Epithelial cell of esophagus (primary cell): Measurements from ENCODE around the gene ACVR1B.
A peak's percentile ranks its signal among the peaks of the same experiment; 100 is the strongest.

ENCODE experiments used
- DNase-seq: peaks from one replicate; pipeline ENCODE4 v3.0.0; 2010; ENCODE audit warnings: low read depth
- H3K4me3 ChIP-seq: 2 replicates; pipeline ENCODE4 v1.5.1; 2011; ENCODE audit warnings: mild to moderate bottlenecking, low read length, control low read depth
- TF ChIP-seq, protein P1 (sequence below): IDR thresholded peaks from 2 replicates; pipeline ENCODE4 v1.5.1; 2011; ENCODE audit warnings: low read depth, mild to moderate bottlenecking, low read length, control low read depth, inconsistent platforms; ENCODE audit not compliant: insufficient read depth; ENCODE audit errors: missing control alignments

The ACVR1B gene

DNA sequence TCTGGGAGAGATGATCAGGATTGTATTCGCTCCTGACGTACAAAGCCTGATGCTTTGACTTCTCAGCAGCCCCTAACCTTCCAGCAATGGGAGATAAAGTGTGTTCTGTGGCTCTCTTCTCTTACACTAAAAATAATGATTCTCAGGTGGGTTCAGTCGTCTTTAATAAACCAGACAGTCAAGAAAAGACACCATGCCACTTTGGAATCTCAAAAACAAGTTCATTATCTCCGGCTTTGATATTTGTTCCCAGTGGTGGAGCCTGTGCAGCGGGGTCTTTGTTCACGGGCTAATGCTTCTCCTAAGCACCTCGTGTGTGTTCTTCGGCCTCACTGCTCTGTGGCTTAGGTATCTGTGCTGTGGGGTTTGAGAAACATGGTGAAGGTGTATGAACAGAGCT lies 1.6 kb downstream of the ACVR1B start:
- TF ChIP-seq, protein P1, sequence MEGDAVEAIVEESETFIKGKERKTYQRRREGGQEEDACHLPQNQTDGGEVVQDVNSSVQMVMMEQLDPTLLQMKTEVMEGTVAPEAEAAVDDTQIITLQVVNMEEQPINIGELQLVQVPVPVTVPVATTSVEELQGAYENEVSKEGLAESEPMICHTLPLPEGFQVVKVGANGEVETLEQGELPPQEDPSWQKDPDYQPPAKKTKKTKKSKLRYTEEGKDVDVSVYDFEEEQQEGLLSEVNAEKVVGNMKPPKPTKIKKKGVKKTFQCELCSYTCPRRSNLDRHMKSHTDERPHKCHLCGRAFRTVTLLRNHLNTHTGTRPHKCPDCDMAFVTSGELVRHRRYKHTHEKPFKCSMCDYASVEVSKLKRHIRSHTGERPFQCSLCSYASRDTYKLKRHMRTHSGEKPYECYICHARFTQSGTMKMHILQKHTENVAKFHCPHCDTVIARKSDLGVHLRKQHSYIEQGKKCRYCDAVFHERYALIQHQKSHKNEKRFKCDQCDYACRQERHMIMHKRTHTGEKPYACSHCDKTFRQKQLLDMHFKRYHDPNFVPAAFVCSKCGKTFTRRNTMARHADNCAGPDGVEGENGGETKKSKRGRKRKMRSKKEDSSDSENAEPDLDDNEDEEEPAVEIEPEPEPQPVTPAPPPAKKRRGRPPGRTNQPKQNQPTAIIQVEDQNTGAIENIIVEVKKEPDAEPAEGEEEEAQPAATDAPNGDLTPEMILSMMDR, result no peak
- H3K4me3 ChIP-seq, result peak overlapping the region; percentile 78
- no peak for DNase-seq

DNA sequence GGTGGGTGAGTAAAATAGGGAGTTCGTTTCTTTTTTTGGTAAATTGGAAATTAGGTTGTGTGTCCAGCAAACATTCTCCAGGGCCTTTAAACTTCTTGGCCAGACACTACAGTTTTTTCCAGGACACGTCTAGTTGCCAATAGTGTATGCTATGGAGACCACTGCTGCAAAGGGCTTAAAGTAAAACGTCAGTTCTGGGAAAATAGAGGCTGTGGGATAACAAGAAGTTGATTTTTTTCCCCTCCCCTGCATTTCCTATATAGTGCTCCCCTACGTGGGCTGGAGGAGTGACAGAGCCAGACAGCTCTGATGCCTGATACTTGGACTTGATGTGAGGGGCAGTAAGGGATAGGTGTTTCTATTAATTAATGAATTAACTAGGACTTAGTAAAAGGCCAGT lies 2.4 kb downstream of the ACVR1B start:
- TF ChIP-seq, protein P1, result no peak
- no peak for DNase-seq
- H3K4me3 ChIP-seq, result no peak overlapping the region

DNA sequence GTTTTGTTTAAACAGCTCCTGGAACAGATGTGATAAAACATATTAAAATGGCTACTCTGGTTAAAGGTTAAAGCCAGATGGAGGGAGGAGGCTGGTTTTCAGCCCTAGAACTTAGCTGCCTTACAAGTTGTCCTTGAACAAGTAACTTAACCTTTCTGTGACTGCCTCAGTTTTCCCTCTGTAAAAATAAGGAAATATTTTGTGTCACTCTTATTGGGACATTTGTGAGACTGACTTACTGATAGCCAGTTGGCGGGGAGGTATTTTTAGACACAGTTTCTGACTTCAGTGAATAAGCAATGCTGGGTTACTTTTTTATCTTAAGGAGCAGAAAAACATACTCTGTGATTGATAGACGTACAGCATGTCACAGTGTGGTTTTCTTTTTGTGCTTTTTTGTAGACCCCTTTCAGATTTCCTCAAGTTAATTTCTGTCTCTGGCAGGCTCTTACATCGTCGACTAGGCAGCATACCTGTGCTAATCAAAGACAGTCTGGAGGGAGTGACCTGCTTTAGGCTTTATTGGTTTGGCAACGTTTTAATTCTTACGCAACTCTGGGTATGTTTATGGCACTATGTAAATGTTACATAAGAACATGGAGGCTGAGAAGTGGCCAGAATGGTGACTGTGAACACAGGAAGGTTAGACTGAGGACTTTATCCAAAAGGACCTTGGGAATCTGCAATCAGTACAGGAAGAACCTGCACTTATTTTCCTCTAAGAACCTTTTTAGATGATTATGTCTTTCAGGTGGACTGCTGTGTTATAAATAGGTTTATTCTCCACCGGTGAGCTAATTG lies 3.3 kb downstream of the ACVR1B start:
- TF ChIP-seq, protein P1, result no peak
- DNase-seq, result peak; percentile 91
- no peak overlapping the region for H3K4me3 ChIP-seq

DNA sequence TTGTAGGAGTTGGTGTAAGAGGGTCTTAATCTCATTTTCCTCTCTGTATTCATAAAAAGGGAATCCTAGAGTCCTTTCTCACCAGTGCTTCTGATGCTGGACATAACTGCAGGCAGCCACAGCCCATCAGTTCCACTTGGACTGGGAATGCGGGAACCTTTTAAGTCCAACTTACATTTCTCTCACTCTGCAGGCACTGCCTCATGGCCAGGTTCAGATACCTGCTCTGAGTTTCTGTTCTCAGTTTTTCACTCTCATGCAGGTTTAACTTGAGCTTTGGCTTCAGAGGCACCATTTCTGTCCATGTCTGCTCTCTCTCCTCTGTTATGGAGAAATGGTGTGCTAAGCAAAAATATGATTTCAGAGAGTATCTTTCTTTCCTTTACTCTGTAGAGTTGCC lies 4.2 kb downstream of the ACVR1B start:
- TF ChIP-seq, protein P1, result no peak
- DNase-seq, result no peak
- H3K4me3 ChIP-seq, result no peak overlapping the region

DNA sequence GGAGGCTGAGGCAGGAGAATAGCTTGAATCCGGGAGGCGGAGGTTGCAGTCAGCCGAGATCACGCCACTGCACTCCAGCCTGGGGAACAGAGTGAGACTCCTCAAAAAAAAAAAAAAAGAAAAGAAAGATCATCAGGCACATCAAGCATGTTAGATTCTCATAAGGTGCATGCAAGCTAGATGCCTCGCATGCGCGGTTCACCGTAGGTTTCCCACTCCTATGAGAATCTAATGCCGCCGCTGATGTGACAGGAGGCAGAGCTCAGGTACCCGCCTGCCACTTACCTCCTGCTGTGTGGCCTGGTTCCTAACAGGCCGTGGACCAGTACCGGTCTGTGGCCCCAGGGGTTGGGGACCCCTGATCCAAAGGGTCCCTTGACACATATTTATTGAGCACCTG lies 7.0 kb downstream of the ACVR1B start:
- no peak for DNase-seq

DNA sequence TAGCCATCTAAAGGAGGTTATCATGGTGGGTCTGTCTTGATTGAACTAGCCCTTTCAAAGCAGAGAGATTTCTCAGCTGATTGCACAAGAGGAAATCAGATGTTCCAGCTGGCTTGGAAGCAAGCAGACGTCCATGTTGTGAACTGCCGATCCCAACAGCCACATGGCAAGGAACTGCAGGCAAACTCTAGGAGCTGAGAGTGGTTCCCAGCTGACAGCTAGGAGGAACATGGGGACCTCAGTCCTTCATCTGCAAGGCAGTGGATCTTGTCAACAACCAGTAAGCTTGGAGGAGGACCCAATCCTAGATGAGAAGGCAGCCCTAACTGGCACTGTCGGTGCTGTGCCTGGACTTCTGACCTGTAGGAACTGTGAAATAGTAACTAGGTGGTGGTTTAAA lies 7.7 kb downstream of the ACVR1B start:
- no peak overlapping the region for H3K4me3 ChIP-seq
- TF ChIP-seq, protein P1, result no peak
- DNase-seq, result peak; percentile 20

More for the DNA sequence above, 7.0 kb downstream of the ACVR1B start:
- no peak overlapping the region for H3K4me3 ChIP-seq
- TF ChIP-seq, protein P1, result no peak

DNA sequence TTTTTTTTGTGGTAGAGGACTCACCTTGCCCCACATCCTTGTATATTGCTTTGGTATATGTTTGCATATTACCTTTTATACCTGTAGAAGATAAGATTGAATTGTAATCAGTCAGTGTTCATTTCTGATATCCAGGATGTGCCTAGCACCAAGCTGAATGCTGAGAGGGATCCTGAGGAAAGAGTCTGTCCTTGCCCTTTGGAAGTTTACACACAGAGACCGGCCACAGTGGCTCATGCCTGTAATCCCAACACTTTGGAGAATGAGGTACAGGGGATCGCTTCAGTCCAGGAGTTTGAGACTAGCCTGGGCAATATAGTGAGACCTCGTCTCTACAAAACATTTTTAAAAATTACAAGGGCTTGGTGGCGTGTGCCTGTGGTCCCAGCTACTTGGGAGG lies 8.4 kb downstream of the ACVR1B start:
- TF ChIP-seq, protein P1, result no peak
- no peak overlapping the region for H3K4me3 ChIP-seq
- no peak for DNase-seq
